HG03457 (cell line): ENCODE results near the gene PHPT1.
"Not testable (repeated sequence)": the region's sequence is repeated elsewhere in the genome, so short reads cannot be mapped to it uniquely, and the experiment has no call there.

Experiments
- ATAC-seq: cut with Tn5 transposase; IDR thresholded peaks from one replicate; pipeline ENCODE4 v1.9.1; 2021; ENCODE audit warnings: moderate number of reproducible peaks; ENCODE audit not compliant: unreplicated experiment

Gene PHPT1

DNA sequence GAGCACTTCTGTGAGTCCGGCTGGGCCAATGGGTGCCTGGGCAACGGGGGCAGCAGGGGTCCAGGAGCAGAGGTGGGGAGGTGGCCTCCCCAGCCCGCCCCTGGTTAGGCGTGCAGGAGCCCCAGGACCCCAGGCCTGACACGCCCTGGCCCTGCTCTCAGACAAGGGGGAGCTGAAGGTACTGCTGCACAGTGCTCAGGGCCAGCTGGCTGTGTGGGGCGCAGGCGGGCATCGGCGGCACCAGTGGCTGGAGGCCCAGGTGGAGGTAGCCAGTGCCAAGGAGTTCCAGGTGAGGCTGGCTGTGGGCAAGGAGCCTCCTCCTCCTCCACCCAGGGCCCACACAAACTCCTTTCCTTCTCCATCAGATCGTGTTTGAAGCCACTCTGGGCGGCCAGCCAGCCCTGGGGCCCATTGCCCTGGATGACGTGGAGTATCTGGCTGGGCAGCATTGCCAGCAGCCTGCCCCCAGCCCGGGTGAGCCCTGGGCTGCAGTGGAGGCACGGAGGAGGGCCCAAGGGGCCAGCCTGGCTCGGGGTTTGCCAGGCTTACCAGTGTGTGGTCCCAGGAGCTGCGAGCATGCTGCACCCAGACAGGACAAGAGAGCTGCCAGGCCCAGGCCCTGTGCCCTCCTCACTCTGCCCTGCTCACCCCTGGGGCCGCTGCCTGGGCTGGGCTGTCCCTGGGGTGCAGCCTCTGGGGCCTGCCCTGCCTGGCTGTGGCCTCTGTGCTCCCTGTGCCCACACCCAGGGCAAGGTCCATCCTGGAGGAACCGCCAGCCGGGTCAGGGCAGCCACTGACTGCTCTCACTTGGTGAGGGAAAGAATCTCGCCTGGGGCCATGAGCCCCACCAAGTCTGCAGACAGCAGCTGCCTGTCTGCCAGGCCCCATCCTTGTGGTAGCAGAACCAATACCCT is 9.9 kb downstream of the PHPT1 start:
- ATAC-seq: no peak

DNA sequence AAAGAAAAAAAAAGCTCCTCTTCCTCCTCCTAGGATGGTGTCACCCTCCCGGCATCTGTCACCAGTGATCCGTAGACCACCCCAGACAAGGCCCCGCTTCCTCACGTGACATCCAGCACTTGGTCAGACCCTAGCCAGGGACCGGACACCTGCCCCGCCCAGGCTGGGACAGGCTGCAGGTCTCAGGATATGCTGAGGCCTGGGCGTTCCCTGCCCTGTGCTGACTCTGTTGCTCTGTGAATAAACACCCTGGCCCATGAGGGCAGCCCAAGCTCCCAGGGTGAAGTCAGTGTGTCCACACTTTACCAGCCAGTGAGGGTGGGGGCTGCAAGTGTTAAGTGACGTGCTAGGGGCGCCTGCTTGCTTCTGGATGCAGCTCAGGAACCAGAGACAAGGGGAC is 11.3 kb downstream of the PHPT1 start:
- ATAC-seq: no peak

DNA sequence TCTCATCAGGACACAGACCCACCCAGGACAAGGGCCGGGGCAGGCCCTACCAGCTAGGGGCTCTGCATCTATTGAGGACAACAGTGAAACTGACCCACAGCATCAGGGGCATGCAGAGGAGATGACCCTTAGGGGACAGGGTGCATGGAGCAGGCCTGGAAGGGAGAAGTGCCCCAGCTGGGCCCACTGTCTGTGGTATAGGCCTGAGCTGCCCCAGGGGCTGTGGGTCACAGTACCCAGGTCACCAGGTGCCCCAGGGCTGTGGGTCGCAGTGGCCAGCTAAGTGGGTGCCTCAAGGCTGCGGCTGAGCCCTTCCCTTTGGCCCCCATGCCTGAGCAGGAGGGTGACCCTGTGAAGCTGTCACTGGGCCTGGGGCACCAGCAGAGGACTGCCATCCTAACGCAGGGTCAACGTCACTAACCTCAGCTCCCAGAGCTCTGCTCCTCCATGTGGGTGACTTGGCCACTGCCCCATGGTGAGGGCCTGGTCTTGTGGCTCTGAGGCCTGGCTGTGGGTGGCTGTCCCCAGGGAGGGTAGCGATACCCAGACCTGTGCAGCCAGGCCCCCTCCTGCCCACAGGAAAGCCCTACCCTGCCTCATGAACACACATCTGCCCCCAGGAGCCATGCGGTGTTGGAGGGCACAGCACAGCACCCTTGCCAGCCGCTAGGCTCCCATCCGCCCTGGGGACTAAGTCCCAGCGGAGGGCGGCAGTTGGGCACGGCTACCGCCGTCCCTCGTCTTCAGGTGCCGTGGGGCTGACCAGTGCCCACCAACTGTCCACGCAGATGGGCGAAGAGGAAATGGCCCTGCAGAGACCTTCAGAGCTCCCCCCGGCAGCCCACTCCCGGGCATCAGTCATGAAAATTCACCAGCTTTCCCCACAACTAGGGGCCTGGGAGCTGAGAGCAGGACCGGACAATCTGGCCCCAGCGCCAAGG is 12.0 kb downstream of the PHPT1 start:
- ATAC-seq: no peak

DNA sequence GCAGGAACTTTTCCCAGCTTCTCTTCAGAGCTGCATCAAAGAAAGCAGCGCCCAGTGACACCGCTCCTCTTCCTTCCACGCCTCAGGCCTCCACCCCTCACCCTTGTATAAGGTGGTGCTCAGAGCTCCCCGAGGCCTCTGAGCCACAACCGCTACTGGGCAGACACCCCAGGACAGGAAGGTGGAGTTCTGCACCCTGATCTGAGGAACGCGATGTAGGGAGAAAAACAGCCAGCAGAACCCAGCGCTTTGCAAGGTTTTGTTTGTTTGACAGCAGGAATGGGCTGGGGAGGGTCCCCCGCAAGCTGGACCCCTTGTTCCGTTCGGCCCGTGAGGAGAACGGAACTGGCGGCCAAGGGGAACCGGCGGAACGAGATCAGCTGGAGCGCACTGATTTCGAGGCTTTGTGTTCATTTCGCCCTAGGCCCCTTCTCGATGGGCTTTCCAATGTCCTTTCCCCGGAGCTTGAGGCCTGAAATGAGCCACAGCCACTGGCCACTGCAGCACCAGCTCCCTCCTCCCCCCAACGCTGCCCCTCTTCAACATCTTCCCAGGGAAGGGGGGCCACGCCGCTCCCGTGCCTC is 12.8 kb downstream of the PHPT1 start:
- no peak for ATAC-seq

DNA sequence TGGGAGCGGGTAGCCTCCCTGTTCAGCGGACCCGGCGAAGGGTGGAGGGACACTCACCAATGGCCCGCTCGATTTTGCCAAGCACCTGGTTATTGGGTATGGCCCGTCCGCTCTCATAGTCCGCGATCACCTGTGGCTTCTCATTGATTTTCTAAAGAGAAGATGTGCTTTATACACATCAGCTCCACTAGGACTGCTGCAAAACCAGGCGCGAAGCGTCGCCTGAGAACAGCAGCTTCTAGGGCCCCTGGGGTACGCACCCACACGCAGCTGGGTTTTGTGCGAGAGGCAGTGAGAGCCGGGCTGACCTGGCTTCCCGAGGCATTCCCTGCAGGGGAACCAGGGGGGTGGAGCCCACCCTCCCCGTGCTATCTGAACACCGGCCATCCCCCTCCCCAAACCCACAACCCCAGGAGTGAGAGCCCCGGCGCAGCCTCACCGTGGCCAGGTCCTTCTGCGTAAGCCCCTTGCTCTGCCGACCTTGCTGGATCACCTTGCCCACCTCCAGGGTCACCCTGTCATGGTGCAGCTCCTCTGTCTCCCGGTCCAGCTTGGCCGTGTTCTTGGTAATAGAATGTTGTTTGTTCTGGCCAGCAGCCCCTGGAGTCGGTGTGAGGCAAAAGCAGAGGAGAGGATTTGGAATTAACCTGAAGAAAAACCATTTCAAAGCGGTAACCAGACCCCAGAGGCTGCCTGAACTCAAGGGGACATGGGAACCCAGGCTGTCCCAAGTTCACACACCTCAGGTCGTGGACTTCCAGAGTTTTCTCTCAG is 13.8 kb downstream of the PHPT1 start:
- ATAC-seq: no peak

DNA sequence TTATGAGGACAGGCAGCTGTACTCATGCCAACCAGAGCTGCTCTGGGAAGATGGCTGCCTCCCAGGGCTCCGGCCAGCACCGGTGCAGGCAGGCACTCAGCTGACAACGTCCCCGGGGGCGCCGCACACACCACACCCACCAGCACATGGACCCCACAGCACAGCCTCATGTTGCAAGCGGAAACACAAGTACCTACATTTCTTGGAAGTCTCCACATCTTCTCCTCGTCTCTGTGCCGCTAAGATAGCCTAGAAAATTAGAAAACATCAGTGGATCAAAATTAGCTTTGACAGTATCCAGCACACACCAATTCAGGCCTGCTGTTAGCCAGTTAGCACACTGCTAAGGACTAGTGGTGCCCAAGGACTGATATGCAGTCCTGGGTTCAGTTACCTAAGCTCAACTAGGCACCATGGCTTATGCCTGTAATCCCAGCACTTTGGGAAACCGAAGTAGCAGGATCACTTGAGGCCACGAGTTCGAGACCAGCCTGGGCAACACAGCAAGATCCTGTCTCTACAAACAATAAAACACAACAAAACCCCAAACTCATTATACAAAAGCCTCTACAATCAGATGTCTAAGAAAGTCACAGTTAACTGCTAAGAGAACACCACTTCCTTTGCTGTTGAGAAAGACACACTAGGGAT is 14.5 kb downstream of the PHPT1 start:
- no peak for ATAC-seq

DNA sequence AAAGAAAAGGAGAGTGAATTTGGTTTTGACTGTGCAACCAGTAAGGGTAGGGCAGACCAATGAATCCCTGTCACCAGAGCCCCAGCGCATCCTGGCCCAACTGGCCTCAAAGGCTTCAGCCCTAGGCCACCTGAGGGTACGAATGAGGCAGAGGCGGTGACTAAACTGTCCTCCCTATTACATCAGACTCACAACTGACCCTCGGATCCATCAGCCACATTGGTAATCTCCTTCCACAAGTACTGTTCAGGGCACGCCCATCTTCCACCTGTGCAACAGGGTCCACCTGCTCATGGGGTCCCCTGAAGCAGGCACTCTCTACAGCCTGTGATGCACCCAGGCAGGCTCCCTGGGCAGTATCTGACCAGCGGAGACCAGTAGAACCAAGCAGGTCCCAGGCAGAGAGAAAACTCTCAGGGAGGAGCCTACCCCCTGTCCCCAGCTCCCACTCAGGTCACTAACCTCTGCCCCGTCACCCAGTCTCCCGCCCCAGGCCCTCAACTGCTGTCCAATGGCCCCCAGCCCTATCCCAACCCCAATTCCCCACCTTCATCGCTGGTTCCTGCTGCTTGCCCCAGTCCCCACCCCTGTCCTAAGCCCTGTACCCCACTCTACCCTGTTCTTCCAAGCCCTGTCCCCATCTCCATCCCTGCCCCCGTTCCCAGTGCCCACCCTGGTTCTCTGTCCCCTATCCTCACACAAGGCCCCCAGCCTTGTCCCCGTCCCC is 16.0 kb downstream of the PHPT1 start:
- ATAC-seq: no peak

DNA sequence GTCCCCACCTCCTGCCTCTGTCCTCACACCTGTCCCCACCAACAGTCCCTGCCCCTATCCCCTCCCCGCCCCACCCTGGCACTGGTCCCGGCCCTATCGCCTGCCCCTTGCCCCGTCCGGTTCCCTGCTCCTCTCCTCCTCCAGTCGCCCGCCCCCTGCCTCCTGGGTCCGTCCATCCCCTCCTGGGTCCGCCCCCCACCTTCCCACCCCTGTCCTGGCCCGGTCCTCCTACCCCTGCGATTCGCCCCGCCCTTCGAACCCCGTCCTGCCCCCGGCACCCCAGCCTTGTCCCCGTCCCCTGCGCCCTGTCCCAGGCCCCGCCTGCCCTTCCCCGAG is 16.5 kb downstream of the PHPT1 start:
- ATAC-seq: peak; percentile 6

DNA sequence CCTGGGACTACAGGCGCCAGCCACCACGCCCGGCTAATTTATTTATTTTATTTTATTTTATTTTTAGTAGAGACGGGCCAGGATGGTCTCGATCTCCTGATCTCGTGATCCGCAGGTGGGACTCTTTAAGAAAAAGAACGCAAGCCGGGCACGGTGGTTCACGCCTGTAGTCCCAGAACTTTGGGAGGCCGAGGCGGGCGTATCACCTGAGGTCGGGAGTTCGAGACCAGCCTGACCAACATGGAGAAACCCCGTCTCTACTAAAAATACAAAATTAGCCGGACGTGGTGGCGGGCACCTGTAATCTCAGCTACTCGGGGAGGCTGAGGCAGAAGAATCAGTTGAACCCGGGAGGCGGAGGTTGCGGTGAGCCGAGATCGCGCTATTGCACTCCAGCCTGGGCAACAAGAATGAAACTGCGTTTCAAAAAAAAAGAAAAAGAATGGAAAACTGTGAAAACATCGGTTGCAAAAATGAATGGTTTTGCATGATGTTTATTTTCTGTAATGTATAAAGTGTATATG is 17.8 kb downstream of the PHPT1 start:
- ATAC-seq: not testable (repeated sequence)

DNA sequence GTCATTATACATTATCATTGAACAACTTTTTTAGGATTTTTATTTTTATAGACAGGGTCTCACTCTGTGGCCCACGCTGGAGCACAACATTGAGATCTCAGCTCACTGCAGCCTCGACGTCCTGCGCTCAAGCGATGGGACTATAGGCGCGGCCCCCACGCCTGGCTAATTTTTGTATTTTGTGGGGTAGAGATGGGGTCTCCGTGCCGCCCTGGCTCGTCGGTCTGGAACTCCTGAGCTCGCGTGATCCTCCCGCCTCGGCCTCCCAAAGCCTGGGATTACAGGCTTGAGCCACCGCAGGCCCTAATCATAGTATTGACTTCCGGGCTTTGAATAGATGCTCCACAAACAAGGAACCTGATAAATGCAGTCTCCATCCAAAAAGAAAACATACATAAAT is 18.3 kb downstream of the PHPT1 start:
- ATAC-seq: no peak

DNA sequence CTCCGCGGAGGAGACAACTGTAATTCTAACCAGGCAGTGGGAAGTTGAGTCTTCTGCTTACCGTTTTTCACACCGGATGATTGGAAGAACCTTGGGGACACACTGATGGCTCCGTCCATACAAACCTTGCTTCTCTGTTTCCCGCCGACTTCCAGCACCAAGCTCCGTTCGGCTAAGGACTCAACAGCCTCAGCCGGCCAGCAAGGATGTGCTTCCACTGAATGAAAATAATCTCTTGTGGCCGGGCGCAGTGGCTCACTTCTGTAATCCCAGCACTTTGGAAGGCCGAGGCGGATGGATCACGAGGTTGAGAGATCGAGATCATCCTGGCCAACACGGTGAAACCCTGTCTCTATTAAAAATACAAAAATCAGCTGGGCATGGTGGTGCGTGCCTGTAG is 18.7 kb downstream of the PHPT1 start:
- ATAC-seq: no peak

DNA sequence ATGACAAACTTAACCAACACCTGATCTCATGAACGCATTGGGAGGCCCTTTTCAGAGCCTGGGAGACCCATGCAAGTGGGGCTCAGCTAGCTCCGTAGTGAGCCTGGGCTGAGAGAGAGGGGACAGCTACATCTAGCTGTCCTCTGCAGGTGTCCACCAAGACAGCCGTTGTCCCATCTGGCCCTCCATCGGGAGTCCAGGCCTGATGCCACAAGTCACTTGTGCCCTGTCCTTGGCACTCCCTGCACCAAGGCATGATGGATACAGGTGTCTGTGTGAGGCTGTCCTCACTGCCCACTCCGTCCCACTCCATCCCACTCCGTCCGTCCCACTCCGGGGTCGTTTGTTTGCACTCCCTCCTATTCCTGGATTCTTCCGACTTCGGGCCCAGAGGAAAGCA is 19.4 kb downstream of the PHPT1 start:
- no peak for ATAC-seq

DNA sequence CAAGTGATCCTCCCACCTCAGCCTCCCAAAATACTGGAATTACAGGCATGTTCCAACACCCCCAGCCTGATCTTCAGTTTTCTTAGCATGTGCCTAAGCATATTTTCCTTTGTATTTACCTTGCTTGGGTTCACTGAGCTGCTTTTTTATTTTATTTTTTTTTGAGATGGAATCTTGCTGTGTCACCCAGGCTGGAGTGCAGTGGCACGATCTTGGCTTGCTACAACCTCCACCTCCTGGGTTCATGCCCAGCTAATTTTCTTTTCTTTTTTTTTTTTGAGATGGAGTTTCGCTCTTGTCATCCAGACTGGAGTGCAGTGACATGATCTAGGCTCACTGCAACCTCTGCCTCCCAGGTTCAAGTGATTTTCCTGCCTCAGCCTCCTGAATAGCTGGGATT is 20.4 kb downstream of the PHPT1 start:
- ATAC-seq: not testable (repeated sequence)

DNA sequence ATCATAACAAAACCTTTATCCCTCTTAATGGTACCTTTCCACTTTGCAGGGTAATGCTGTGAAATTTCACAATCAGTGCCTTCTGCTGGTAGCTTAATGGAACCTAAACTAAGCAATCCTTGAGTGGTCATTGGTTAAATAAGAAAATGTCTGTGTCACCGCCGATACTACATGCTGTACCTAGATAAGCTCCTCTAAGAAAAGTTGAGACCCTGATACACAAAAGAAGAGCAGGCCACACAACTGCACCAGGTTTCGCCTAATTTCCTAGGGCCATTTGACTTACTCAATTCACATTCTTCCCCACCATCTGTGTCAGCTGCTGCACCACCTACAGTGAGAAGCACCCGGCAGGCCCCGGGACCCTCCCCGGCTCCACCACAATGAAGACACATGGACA is 25.9 kb downstream of the PHPT1 start:
- no peak for ATAC-seq

DNA sequence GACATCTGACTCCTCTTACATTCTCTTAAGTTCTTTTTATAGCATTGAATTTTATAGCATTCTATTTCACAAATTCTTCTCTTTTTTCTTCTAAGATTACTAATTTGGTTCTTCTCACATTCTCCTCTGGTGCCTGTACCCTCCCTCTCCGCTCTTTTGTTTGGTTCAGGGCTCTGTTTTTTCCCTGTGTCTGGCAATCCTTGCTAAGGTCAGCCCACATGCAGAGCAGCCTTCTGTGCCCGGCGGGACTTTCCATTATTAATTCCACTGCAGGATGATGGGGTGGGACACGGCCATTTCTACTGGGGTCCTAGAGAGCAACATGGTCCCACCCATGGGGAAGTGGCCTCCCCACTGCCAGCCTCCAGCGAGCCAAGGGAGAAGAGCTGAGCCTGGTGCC is 27.3 kb downstream of the PHPT1 start:
- ATAC-seq: no peak

DNA sequence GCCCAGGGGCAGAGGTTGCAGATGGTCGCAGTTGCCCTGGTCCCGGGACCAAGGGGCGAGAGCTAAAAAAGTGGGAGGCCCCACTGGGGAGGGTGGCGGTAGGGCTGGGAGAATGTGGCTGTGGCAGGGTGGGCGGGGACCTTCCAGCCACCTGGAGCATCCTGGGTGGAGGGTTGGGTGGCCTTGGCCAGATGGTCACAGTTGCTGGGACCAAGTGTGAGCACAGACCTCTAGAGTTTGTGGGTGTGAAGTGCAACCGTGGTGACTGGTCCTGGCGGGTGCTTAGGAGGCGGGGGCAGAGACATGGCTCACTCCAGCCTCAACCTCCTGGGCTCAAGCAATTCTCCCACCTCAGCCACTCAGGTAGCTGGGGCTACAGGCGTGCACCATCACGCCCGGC is 31.4 kb downstream of the PHPT1 start:
- ATAC-seq: no peak

DNA sequence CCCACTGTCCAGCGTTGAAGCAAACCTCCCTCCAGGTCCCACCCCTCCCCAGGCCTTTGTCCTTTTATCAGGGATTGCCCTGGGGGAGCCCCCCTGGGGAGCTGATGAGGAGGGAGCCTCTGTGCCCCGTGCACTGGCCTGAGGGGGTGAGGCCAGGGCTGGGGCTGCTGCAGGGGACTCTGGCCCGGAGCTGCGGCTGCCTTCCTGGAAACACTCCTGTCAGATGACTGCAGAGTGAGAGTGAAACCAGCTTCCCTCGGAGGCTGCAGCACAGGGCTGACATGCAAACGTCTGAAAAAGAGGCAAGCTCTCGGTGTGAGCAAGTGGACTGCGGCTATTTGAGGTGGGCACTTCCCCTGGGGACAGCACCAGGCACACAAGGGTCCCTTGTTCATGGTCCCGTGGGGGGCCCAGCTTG is 32.5 kb downstream of the PHPT1 start:
- no peak for ATAC-seq

DNA sequence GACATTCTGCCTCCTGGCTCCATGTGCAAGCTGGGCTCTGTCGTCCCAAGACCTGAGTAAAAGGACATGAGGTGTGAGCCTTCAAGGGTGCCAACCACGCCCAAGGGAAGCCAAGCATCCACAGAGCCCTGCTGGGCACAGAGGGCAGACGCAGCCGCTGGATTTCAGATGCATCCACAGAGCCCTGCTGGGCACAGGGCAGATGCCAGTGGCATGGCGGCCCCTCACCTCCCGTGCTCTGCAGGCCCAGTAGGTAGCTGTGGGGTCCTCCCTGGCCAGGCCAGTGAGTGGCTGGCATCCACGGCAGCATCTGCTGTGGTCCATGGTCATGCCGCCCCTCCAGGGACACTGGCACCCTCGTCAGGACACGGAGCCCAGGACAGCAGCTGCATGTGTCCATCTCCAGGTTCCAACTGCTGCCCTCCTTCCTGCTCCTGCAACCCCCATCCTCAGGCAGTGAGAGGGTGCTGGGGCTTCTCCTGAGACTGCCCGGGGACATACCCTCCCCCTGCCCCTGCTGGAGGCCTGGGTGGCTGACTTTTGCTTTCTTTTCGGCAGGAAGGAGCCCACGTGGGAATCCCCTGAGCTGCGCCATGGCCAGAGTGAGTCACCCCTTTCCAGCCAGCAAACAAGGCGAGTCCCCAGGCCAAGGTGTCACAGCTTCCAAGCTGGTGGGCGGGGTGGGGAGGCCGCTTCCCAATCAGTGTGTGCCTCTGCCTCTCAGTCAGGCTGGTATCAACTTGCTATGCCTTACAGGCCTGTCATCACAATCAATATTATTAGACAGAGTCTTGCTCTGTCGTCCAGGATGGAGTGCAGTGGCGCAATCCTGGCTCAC is 33.1 kb downstream of the PHPT1 start:
- no peak for ATAC-seq

DNA sequence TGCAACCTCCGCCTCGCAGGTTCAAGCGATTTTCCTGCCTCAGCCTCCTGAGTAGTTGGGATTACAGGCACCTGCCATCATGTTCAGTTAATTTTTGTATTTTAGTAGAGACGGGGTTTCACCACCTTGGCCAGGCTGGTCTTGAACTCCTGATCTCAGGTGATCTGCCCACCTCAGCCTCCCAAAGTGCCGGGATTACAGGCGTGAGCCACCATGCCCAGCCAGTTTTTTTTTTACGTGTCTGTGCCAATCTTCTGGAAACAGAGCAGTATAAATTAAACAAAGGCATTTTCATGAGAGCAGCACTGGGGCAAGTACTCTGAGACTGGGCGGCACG is 33.7 kb downstream of the PHPT1 start:
- ATAC-seq: not testable (repeated sequence)
